ENCODE results near the gene SGTA.

Gene SGTA

GRCh38 chr19:2809387-2810140, 26.5 kb upstream of the SGTA start:
- FAIRE-seq, result no peak

DNA sequence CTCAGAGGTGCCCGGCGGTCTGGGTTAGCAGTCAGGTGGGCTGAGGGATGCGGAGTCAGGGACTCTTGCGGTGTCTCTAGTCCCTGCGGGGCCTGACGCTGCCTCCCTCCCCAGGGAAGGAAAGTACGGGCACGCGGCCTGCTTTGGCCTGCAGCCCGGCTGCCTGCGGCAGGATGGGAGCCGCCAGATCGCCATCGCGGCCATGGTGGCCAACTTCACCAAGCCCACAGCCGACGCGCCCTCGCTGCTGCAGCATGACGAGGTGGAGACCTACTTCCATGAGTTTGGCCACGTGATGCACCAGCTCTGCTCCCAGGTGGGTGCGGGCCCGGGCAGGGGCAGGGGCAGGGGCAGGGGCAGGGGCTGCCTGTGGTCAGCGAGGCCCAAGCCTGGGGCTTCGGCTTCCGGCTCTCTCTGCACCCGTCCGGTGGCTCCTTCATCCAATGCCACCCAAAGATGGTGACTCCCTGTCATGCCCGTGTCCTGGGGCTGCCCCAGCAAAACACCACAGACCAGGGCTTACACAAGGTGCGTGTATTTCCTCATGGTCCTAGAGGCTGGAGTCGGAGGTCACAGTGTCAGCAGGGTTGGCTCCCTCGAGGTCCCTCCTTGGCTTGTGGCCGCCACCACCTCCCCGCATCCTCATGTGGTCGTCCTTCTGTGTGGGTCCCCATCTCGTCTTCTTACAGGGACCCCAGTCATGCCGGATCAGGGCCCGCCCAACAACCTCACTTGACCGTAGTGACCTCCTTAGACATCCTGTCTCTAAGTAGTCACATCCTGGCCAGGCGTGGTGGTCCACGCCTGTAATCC, 25.3 kb upstream of the SGTA start:
- no peak for FAIRE-seq

- no peak for FAIRE-seq
Measured at GRCh38 chr19:2807379-2808128, 24.5 kb upstream of the SGTA start.

DNA sequence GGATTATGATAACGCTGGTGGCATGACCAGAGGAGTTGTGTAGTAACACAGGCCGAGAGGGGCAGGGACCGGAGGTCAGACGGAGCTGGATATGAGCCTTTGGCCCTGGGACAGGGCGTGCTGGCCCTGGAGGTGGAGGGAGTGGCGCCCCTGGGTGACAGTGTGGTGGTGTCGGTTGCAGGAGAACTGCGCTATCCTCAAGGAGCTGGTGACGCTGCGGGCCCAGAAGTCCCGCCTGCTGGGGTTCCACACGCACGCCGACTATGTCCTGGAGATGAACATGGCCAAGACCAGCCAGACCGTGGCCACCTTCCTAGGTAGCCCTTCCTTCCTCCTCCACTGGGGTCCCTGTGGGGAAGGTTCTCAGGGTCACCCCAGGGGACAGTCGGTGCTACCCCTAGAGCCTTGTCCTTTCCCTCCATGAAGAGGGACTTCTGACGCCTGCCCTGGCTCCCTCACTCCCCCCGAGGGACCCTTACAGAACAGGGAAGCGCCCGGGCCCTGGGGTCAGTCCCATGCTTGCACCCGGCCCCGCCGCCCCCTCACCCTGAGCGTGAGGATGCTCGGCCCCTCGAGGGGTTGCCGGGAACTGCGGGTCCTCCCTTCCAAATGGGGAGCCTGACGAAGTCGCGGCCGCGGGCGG, 23.8 kb upstream of the SGTA start:
- no peak for FAIRE-seq

- FAIRE-seq, result no peak
Measured at GRCh38 chr19:2805991-2806649, 23.0 kb upstream of the SGTA start.

DNA sequence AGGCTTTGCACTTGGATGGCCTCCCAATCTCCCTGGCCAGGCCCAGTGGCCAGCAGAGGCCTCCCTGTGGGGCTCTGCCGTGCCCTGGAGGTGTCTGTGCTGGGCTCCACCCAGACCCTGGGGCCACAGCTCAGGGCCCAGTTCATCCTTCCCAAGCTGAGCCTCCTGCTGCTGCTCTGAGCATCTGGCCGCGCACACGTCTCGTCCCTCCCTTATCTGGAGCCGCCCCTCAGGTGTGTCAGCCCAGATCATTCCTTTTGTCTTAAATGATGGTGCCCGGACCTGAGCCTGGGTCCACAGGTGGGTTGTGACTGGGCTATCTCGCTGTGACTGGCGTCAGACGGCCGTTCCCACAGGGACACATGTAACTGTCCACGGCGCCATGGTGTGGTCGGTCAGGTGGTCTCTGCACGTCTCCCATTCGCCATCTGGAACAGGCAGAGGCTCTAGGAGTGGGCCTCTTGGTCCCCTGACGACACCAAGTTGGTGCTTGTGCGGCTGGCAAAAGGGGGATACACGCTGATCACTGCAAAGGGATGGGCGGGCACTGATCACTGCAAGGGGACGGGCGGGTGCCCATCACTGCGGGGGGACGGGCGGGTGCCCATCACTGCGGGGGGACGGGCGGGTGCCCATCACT, 22.3 kb upstream of the SGTA start:
- no peak for FAIRE-seq

DNA sequence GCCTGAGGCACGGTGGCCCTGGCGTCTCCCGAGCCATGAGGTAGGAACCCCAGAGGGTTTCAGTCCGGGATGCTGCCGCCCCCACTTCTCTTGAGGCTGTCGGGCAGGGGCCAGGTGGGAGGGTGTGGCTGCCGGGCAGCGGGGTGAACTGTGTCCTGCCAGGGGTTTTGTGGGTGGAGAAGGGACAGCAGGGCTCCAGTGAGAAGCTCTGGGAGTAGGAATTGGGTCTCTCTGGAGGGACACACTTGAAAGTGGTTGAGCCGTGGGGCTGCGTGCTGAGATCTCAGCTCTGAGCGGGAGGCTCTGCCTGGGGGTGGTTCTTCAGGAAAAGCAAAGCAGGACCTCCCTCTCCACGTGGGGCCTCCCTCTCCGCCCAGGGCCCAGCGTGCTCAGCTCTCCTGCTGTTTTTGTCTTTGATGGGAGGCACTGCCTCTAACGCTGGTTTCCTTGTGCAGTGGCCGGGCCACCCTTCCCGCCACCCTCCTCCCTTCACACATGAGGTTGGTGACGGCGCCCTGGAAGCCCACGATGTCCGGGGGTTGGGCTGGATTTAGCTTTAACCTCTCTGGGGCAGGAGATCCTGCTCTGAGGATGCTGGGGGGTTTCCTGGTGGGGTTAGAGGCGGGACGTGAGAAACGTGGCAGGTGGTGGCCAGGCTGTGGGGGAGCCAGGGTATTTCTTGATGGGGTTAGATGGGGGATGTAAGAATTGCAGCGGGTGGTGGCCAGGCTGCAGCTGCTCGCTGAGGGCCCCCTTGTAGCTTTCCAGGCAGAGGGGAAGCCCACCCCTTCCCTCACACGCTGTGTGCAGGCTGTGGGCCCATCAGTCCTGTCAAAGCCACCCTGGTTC, 21.3 kb upstream of the SGTA start:
- FAIRE-seq, result no peak

DNA sequence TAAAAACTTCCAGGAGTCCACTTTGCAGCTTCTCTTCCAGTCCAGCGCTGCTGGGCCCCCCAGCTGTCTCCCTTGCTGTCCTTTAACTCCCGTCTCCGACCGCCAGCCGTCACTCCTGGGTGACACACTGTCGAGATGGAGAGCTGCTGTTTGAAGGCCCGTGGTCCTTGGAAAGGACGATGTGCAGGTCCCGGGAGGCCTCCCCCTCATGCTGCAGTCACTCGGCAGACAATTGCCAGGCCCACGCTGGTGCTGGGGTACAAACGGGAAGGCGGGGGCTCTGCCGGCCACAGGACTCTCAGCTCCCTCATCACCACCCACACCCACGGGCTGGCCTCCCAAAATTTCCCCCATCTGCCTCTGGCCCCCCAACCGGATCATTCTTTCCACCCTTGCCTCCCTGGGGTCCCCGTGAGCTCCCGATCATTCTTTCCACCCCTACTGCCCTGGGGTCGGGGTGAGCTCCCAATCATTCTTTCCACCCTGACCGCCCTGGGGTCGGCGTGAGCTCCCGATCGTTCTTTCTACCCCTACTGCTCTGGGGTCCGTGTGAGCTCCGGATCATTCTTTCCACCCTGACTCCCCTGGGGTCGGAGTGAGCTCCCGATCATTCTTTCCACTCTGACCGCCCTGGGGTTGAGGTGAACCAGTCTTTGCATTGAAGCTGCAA, 20.5 kb upstream of the SGTA start:
- no peak for FAIRE-seq

DNA sequence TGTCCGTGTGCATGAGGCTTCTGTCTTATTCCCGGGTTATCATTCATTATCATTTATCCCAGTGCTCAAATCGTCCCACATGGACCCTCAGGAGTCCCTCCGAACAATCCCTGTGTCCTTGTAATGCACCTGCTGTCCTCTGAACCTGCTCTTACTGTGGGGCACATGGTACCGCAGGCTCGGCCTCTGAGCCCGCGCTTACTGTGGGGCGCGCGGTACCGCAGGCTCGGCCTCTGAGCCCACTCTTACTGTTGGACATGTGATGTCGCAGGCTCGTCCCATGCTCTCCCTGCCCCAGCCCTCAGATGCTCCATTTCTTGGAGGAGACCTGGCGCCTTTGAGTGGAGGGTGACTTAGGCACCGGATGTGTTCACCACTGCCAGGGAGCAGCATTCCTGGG, 19.8 kb upstream of the SGTA start:
- FAIRE-seq, result no peak

DNA sequence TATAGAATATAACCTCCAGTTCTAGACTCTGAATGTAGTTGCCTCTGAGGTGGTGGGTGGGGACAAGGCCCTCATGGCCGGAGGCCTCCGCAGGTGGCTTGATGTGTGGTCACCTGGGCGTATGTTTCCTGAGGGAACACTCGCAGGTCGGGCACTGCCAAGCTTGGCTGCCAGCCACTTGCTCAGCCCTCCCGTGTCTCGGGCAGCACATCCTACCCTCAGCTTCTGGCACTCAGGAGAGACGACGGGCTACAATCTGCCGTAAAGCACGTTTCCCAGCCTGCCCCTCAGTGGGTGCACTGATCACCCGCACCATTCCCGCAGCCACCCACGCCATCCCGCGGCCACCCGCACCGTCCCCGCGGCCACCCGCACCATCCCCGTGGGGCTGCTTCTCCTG, 17.4 kb upstream of the SGTA start:
- no peak for FAIRE-seq

DNA sequence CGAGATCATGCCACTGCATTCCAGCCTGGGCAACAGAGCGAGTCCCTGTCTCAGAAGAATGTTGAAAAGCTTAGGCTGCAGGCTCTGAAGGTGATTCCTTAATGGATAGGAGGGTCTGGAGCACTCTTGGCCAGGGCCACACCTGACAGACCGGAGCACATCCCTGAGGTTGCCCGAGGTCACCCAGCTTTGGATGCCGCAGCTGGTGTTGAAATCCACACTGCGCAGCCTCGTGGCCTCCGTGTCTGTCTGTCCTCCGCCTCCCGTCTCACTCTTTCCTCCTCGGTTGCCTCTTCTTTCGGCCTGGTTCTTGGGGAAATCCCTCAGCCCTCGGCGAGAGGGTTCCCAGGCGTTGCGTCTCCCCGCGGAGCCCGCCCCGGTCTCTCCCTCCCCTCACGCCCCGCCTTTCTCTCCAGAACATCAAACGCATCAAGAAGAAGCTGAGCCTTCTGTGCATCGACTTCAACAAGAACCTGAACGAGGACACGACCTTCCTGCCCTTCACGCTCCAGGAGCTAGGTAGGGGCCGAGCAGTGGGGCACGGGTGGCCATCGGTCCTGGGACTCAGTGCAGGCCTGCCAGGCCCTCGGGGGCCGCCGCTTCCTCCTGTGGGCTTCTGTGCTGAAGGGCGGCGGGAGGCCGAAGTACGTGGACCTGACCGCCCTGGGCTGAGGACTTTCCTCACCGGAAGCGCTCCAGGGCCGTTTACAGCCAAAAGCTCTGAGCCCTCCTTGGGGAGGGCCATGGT, 16.4 kb upstream of the SGTA start:
- no peak for FAIRE-seq

- FAIRE-seq, result no peak
Measured at GRCh38 chr19:2798733-2799132, 15.7 kb upstream of the SGTA start.

- FAIRE-seq, result no peak
Measured at GRCh38 chr19:2798158-2798685, 15.1 kb upstream of the SGTA start.

- no peak for FAIRE-seq
Measured at GRCh38 chr19:2797280-2797679, 14.2 kb upstream of the SGTA start.

GRCh38 chr19:2796659-2797266, 13.7 kb upstream of the SGTA start:
- no peak for FAIRE-seq

GRCh38 chr19:2795827-2796658, 13.0 kb upstream of the SGTA start:
- FAIRE-seq, result no peak

GRCh38 chr19:2793577-2793976, 10.5 kb upstream of the SGTA start:
- FAIRE-seq, result no peak

DNA sequence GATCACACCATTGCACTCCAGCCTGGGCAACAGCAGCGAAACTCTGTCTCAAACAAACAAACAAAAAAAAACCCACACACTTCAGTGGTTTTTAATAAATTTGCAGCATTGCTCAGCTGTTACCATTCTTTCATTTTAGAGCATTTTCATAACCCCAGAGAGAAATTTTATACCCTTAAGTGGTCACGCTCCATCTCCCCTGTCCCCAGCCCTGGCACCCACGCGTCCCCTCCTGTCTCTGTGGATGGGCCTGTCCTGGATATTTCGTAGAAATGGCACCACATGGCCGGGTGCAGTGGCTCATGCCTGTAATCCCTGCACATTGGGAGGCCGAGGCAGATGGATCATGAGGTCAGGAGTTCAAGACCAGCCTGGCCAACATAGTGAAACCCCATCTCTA, 10.1 kb upstream of the SGTA start:
- no peak for FAIRE-seq

Data from TTC549 (cell line).